GM23248 (cell line): ENCODE data around the gene SLC22A3.

Experiments
- EZH2 ChIP-seq: fragments of 200-600 bp; sonication (generic); IDR thresholded peaks from 2 replicates; pipeline ENCODE4 v1.6.1; 2018; ENCODE audit warnings: antibody characterized with exemption, mild to moderate bottlenecking; ENCODE audit not compliant: insufficient read depth, poor library complexity, severe bottlenecking
- EZH2phosphoT487 ChIP-seq: fragments of 200-600 bp; sonication (generic); IDR thresholded peaks from 2 replicates; pipeline ENCODE4 v1.6.1; 2018; ENCODE audit warnings: antibody characterized with exemption, moderate library complexity, mild to moderate bottlenecking, low read depth; ENCODE audit not compliant: insufficient read depth

DNA sequence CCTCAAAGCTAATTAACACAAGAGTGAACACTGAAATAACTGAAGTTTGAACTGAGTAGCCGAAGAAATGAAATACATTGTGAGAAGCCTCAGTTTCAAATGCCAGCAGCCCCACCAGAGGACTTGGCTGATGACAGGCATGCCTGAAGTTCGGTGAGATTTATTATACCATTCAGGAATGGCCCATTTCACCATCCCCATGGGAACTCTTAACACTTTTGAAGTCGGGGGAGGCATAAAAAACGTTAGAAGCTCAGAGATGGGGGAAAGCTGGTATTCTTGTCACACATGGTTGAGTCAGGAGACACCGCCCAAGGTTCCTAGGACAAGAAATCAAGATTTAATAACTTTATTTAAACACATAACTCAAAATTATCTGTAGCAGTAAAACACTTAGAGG, 17.6 kb upstream of the SLC22A3 start:
- TF ChIP-seq EZH2phosphoT487 (no peak), EZH2 (no peak)
